Measurements from ENCODE around the gene OXCT2.

The OXCT2 gene

GRCh38 chr1:39751595-39751994 is 19.6 kb downstream of the OXCT2 start:
- no peak for TF ChIP-seq CTCF (IDR thresholded peaks at IDR 0.05)
- Mint-ChIP-seq H3K4me3 (no peak overlapping the region), H3K27ac (no peak overlapping the region), H3K4me1 (no peaks in the 10 kb centered on the region), H3K27me3 (ENCODE audit: low read depth, poor library complexity) (no peaks in the 10 kb centered on the region), H3K36me3 (ENCODE audit: low read depth) (peaks cover 63% of the 10 kb centered on the region), H3K9me3 (no peaks in the 10 kb centered on the region)
- DNase-seq: no peak

- H3K36me3 Mint-ChIP-seq (ENCODE audit: low read depth): peaks cover 84% of the 10 kb centered on the region
- H3K4me1 Mint-ChIP-seq: peaks cover 9% of the 10 kb centered on the region
- H3K27me3 Mint-ChIP-seq (ENCODE audit: low read depth, poor library complexity): no peaks in the 10 kb centered on the region
- DNase-seq: no peak
- H3K9me3 Mint-ChIP-seq: no peaks in the 10 kb centered on the region
- H3K27ac Mint-ChIP-seq: no peak overlapping the region
- H3K4me3 Mint-ChIP-seq: no peak overlapping the region
- TF ChIP-seq CTCF (IDR thresholded peaks at IDR 0.05): no peak
These were observed 26.0 kb downstream of the OXCT2 start for GRCh38 chr1:39745016-39745670.

- H3K36me3 Mint-ChIP-seq (ENCODE audit: low read depth): peaks cover 39% of the 10 kb centered on the region
- peaks cover 26% of the 10 kb centered on the region for H3K4me1 Mint-ChIP-seq
- H3K27me3 Mint-ChIP-seq (ENCODE audit: low read depth, poor library complexity): peaks cover 43% of the 10 kb centered on the region
- H3K9me3 Mint-ChIP-seq: peaks cover 9% of the 10 kb centered on the region
- TF ChIP-seq CTCF (IDR thresholded peaks at IDR 0.05): no peak
- DNase-seq: peak; percentile 89
- H3K27ac Mint-ChIP-seq: peak within 1 kb of the TSS; percentile 94
- H3K4me3 Mint-ChIP-seq: peak within 1 kb of the TSS; percentile 97
These were observed 32.4 kb downstream of the OXCT2 start, which contains the start of gene PPIE for GRCh38 chr1:39738622-39739366. Gene PPIE (plus strand): TSS chr1:39738882. CDS start chr1:39738901, 19 bp downstream.

DNA sequence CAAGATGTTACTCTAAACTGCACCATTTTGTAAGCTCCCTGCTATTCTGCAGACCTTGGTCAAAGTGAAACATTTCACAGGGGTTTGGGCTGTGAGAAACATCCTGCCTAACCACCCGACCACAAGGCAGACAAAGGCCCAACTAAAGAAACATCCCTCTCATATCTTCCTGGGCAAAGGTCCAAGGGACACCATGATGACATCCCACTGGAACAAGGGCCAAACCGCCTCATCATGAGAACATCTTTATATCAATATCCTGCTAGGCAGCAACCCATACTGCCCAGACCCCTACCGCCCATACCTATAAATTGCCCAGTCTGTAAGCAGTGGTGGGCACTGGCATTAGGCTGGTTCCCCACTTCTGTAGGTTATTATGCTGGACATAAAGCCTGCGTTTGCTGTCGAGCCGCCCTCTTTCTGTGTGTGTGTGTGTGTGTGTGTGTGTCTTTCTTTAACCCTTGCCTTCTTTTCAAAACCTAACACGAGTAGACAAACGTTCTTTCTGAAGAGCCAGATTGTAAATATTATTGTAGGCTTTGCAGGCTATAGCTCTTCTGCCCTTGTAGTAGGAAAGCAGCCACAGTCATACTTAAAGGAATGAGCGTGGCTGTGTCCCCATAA is 33.5 kb downstream of the OXCT2 start:
- TF ChIP-seq CTCF (IDR thresholded peaks at IDR 0.05): no peak
- no peak overlapping the region for H3K27ac Mint-ChIP-seq
- peaks cover 9% of the 10 kb centered on the region for H3K9me3 Mint-ChIP-seq
- no peak for DNase-seq
- peaks cover 26% of the 10 kb centered on the region for H3K4me1 Mint-ChIP-seq
- H3K36me3 Mint-ChIP-seq (ENCODE audit: low read depth): peaks cover 28% of the 10 kb centered on the region
- H3K4me3 Mint-ChIP-seq: peak overlapping the region; percentile 30
- H3K27me3 Mint-ChIP-seq (ENCODE audit: low read depth, poor library complexity): peaks cover 54% of the 10 kb centered on the region

DNA sequence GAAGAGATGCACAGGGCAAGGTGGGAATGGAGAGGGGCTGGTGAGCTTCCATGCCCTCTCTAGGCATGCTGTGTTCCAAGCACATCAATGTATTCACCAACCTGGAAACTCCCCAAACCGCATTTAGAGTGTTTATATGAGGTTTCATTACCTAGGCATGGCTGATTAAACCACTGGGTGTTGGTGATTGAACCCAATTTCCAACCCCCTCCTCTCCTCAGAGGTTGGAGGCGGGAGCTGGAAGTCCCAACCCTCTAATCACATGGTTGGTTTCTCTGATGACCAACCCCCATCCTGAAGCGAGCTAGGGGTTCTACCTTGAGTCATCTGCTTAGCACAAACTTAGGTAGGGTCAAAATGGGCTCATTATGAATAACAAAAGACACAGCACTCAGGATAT is 35.4 kb downstream of the OXCT2 start:
- peaks cover 11% of the 10 kb centered on the region for H3K36me3 Mint-ChIP-seq (ENCODE audit: low read depth)
- TF ChIP-seq CTCF (IDR thresholded peaks at IDR 0.05): no peak
- no peak for DNase-seq
- H3K27me3 Mint-ChIP-seq (ENCODE audit: low read depth, poor library complexity): peaks cover 73% of the 10 kb centered on the region
- H3K4me3 Mint-ChIP-seq: no peak overlapping the region
- H3K9me3 Mint-ChIP-seq: peaks cover 9% of the 10 kb centered on the region
- peaks cover 21% of the 10 kb centered on the region for H3K4me1 Mint-ChIP-seq
- no peak overlapping the region for H3K27ac Mint-ChIP-seq

All from nephron progenitor cell (in vitro differentiated cells).